HCT116 (cell line): ENCODE measurements around the gene KIFC3. TPM values are rescaled to one million over a fixed set of nuclear protein-coding genes. Genes with fewer than 3 reads are reported as not detected.

Experiments
- ATAC-seq: fragments of 200-7000 bp; cut with Tn5 transposase; 2 replicates; pipeline ENCODE4 v1.9.1; 2020; ENCODE audit warnings: mild to moderate bottlenecking, moderate library complexity
- BruUV-seq: library from RNA; stranded (reverse); fragments of 400-500 nt; replicated peaks from 2 replicates; lab custom pipeline; 2021; lab: Mats Ljungman, UMichigan
- CTCF ChIA-PET: fragments of 300-600 bp; sonication (Branson Sonifier 250); formaldehyde crosslinking; loops from one replicate; lab custom pipeline; 2021; ENCODE audit warnings: antibody characterized with exemption; lab: Charles Lee
- POLR2A ChIA-PET: fragments of 300-600, 350-600 bp; sonication (Branson Sonifier 250); formaldehyde crosslinking; loops from one replicate; lab custom pipeline; 2021; ENCODE audit warnings: antibody characterized with exemption; lab: Charles Lee
- RAD21 ChIA-PET, 2 experiments: fragments of 300-600 bp; sonication (Branson Sonifier 250); formaldehyde crosslinking; loops; one replicate each; lab custom pipeline; 2023; ENCODE audit warnings: low total read pairs in 2 of 2; ENCODE audit not compliant: uncharacterized antibody in 2 of 2, unreplicated experiment in 2 of 2, low non-redundant PET in 1 of 2; lab: Charles Lee
- DNase-seq: peaks from one replicate; pipeline ENCODE4 v3.0.0-alpha.2; 2010; ENCODE audit warnings: low read depth, low spot score
- H2AFZ ChIP-seq: fragments of 200-600 bp; shearing (Covaris generic), sonication (generic); 2 replicates; pipeline ENCODE4 v1.6.1; 2017; ENCODE audit warnings: low read depth, mixed run types, mixed read lengths, antibody characterized with exemption, low read length; ENCODE audit not compliant: poor library complexity, severe bottlenecking
- H3K27ac ChIP-seq: 2 replicates; pipeline ENCODE4 v1.5.1; 2012; ENCODE audit warnings: low read depth, low read length
- H3K27me3 ChIP-seq: fragments of 200-600 bp; sonication (generic); 2 replicates; pipeline ENCODE4 v1.6.1; 2016; ENCODE audit warnings: mixed run types, low read length, mixed read lengths; ENCODE audit not compliant: insufficient read depth
- H3K36me3 ChIP-seq, 2 experiments: fragments of 200-500 bp in 1 of 2; fragments of 200-600 bp in 1 of 2; sonication (Bioruptor generic) in 1 of 2; sonication (generic) in 1 of 2; 2 replicates each; pipeline versions ENCODE4 v1.5.1 to v1.6.1; 2014 to 2016; ENCODE audit warnings: low read length in 2 of 2, inconsistent platforms in 1 of 2, mixed read lengths in 1 of 2, mixed run types in 1 of 2; ENCODE audit not compliant: insufficient read depth in 2 of 2, control insufficient read depth in 1 of 2
- H3K4me1 ChIP-seq, 2 experiments: fragments of 200-600 bp in 1 of 2; sonication (generic) in 1 of 2; 2 replicates each; pipeline versions ENCODE4 v1.5.1 to v1.6.1; 2012 to 2017; ENCODE audit warnings: low read length in 2 of 2, inconsistent platforms in 1 of 2, mild to moderate bottlenecking in 1 of 2, mixed read lengths in 1 of 2, mixed run types in 1 of 2, moderate library complexity in 1 of 2; ENCODE audit not compliant: insufficient read depth in 2 of 2, control insufficient read depth in 1 of 2
- H3K4me2 ChIP-seq: fragments of 200-600 bp; sonication (generic); 2 replicates; pipeline ENCODE4 v1.6.1; 2017; ENCODE audit warnings: mixed run types, low read length, mixed read lengths
- H3K4me3 ChIP-seq, 2 experiments: fragments of 200-600 bp in 1 of 2; sonication (generic) in 1 of 2; replicated peaks in 1 of 2; 2 replicates each; pipeline ENCODE4 v1.5.1; 2011 to 2016; ENCODE audit warnings: low read length in 2 of 2, control low read depth in 1 of 2, low read depth in 1 of 2, mild to moderate bottlenecking in 1 of 2, mixed read lengths in 1 of 2, mixed run types in 1 of 2
- H3K79me2 ChIP-seq: fragments of 200-600 bp; sonication (generic); 2 replicates; pipeline ENCODE4 v1.6.1; 2017; ENCODE audit warnings: mild to moderate bottlenecking, mixed run types, low read length, moderate library complexity, mixed read lengths; ENCODE audit not compliant: insufficient read depth
- H3K9ac ChIP-seq: fragments of 200-600 bp; sonication (generic); 2 replicates; pipeline ENCODE4 v1.6.1; 2016; ENCODE audit warnings: low read length, mixed read lengths
- H3K9me2 ChIP-seq: fragments of 200-600 bp; sonication (generic), shearing (Covaris generic); 2 replicates; pipeline ENCODE4 v1.6.1; 2017; ENCODE audit warnings: mixed run types, mild to moderate bottlenecking, moderate library complexity; ENCODE audit not compliant: insufficient read depth
- H3K9me3 ChIP-seq, 2 experiments: fragments of 200-500 bp in 1 of 2; fragments of 200-600 bp in 1 of 2; sonication (Bioruptor generic) in 1 of 2; sonication (generic) in 1 of 2; 2 replicates each; pipeline ENCODE4 v1.6.1; 2014 to 2017; ENCODE audit warnings: low read length in 2 of 2, mixed read lengths in 2 of 2, inconsistent platforms in 1 of 2, low read depth in 1 of 2, mild to moderate bottlenecking in 1 of 2, mixed run types in 1 of 2, moderate library complexity in 1 of 2; ENCODE audit not compliant: control insufficient read depth in 1 of 2, insufficient read depth in 1 of 2
- H4K20me1 ChIP-seq: fragments of 200-600 bp; sonication (generic), shearing (Covaris generic); 2 replicates; pipeline ENCODE4 v1.6.1; 2017; ENCODE audit warnings: mixed run types, mild to moderate bottlenecking, moderate library complexity; ENCODE audit not compliant: insufficient read depth
- CBX3 ChIP-seq: IDR thresholded peaks from 2 replicates; pipeline ENCODE4 v1.6.1; 2012; ENCODE audit warnings: low read depth
- CEBPB ChIP-seq: IDR thresholded peaks from 2 replicates; pipeline ENCODE4 v1.6.1; 2012; ENCODE audit warnings: low read depth
- EGR1 ChIP-seq: IDR thresholded peaks from 2 replicates; pipeline ENCODE4 v1.6.1; 2012; ENCODE audit warnings: low read depth
- ELF1 ChIP-seq: IDR thresholded peaks from 2 replicates; pipeline ENCODE4 v1.6.1; 2012; ENCODE audit warnings: low read depth, borderline replicate concordance
- EZH2 ChIP-seq: fragments of 200-600 bp; sonication (generic); IDR thresholded peaks from 2 replicates; pipeline ENCODE4 v1.6.1; 2017; ENCODE audit warnings: antibody characterized with exemption, mixed run types
- EZH2phosphoT487 ChIP-seq: fragments of 200-600 bp; IDR thresholded peaks from 2 replicates; pipeline ENCODE4 v1.6.1; 2018; ENCODE audit warnings: antibody characterized with exemption, borderline replicate concordance
- FOSL1 ChIP-seq: IDR thresholded peaks from 2 replicates; pipeline ENCODE4 v1.6.1; 2012; ENCODE audit warnings: low read depth
- JUND ChIP-seq: IDR thresholded peaks from 2 replicates; pipeline ENCODE4 v1.6.1; 2012
- MAX ChIP-seq: IDR thresholded peaks from 2 replicates; pipeline ENCODE4 v1.6.1; 2012
- POLR2A ChIP-seq: IDR thresholded peaks from 2 replicates; pipeline ENCODE4 v1.7.0; 2011; ENCODE audit warnings: borderline replicate concordance; ENCODE audit not compliant: insufficient read depth, insufficient read length; ENCODE audit errors: extremely low read depth
- POLR2AphosphoS5 ChIP-seq: IDR thresholded peaks from 2 replicates; pipeline ENCODE4 v1.6.1; 2011; ENCODE audit warnings: mild to moderate bottlenecking, low read depth, low read length, moderate library complexity
- REST ChIP-seq: IDR thresholded peaks from 2 replicates; pipeline ENCODE4 v1.6.1; 2012; ENCODE audit warnings: low read depth
- SIN3A ChIP-seq: IDR thresholded peaks from 2 replicates; pipeline ENCODE4 v1.6.1; 2012; ENCODE audit warnings: low read depth
- SRF ChIP-seq: IDR thresholded peaks from 2 replicates; pipeline ENCODE4 v1.6.1; 2012; ENCODE audit warnings: low read depth
- ZBTB33 ChIP-seq: IDR thresholded peaks from 2 replicates; pipeline ENCODE4 v1.6.1; 2011; ENCODE audit warnings: mild to moderate bottlenecking, low read length, moderate library complexity; ENCODE audit not compliant: insufficient replicate concordance; ENCODE audit errors: extremely low read depth
- ZFX ChIP-seq: fragments of 450-650 bp; IDR thresholded peaks from 2 replicates; pipeline ENCODE4 v1.6.1; 2017
- ZNF274 ChIP-seq: fragments of 200-500 bp; sonication (Bioruptor generic); IDR thresholded peaks from 2 replicates; pipeline ENCODE4 v1.6.1; 2014; ENCODE audit warnings: mild to moderate bottlenecking, low read depth, low read length, inconsistent platforms
- intact Hi-C: fragments of 100-400 bp; cut with micrococcal nuclease; formaldehyde crosslinking; loops from 2 replicates; pipeline ENCODE4 v1.10.0; 2022
- total RNA-seq: library from RNA; stranded (reverse); gene quantifications from one replicate; pipeline ENCODE4 v1.2.1, GENCODE V29; 2021; ENCODE audit not compliant: unreplicated experiment
- TF ChIP-seq, protein P1 (sequence below), 3 experiments: fragments of 200-600 bp in 1 of 3; sonication (generic) in 1 of 3; IDR thresholded peaks in 2 of 3; conservative IDR thresholded peaks in 1 of 3; 2 replicates each; pipeline ENCODE4 v1.5.1; 2012 to 2017; ENCODE audit warnings: low read depth in 2 of 3, low read length in 2 of 3, antibody characterized with exemption in 1 of 3, borderline replicate concordance in 1 of 3, control low read depth in 1 of 3, mild to moderate bottlenecking in 1 of 3, mixed read lengths in 1 of 3, mixed run types in 1 of 3, moderate library complexity in 1 of 3; ENCODE audit not compliant: insufficient read depth in 1 of 3
- TF ChIP-seq, protein P2 (sequence below): IDR thresholded peaks from 2 replicates; pipeline ENCODE4 v1.6.1; 2012

The KIFC3 gene
- total RNA-seq, 1 experiment from 2014 or later, result 31.9 TPM

DNA sequence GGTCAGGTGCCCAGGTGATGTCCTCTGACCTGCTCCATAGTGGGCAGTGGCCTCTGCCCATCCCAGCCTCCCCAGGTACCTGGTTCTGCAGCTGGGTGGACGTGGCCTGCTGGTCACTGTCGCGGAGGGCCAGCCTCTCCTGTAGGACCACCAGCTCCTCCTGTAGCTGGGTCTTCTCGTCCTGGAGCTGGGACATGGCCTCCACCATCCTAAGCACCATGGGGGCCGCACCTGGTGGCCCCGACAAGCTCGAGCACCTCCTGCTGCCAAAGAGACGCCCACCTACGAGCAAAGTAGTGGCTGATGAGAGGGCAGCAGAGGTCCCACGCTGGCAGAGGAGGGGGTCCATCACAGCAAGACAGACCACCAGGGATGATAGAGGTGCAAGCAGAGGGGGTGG, 16.9 kb downstream of the KIFC3 start (continued):
- TF ChIP-seq ZBTB33, result no peak
- TF ChIP-seq MAX, result no peak
- TF ChIP-seq EZH2phosphoT487, result no peak
- TF ChIP-seq, protein P1, sequence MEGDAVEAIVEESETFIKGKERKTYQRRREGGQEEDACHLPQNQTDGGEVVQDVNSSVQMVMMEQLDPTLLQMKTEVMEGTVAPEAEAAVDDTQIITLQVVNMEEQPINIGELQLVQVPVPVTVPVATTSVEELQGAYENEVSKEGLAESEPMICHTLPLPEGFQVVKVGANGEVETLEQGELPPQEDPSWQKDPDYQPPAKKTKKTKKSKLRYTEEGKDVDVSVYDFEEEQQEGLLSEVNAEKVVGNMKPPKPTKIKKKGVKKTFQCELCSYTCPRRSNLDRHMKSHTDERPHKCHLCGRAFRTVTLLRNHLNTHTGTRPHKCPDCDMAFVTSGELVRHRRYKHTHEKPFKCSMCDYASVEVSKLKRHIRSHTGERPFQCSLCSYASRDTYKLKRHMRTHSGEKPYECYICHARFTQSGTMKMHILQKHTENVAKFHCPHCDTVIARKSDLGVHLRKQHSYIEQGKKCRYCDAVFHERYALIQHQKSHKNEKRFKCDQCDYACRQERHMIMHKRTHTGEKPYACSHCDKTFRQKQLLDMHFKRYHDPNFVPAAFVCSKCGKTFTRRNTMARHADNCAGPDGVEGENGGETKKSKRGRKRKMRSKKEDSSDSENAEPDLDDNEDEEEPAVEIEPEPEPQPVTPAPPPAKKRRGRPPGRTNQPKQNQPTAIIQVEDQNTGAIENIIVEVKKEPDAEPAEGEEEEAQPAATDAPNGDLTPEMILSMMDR (IDR thresholded peaks at IDR 0.05 in 2 of 3, conservative IDR thresholded peaks at IDR 0.05 in 1 of 3; ENCODE audit: borderline replicate concordance in 1 of 3, insufficient read depth in 1 of 3, low read depth in 2 of 3, low read length in 2 of 3), result no peak
- no peak for TF ChIP-seq SIN3A
- TF ChIP-seq ZNF274, result no peak
- no peak for TF ChIP-seq FOSL1
- no peak for TF ChIP-seq POLR2AphosphoS5
- no peak for TF ChIP-seq CBX3
- TF ChIP-seq CEBPB, result no peak
- no peak for TF ChIP-seq JUND

- Histone ChIP-seq H3K27ac (no peak overlapping the region), H3K36me3 (no peaks in the 10 kb centered on the region), H3K79me2 (no peaks in the 10 kb centered on the region), H3K27me3 (no peaks in the 10 kb centered on the region), H3K9me2 (no peaks in the 10 kb centered on the region), H3K9ac (no peak overlapping the region), H4K20me1 (no peaks in the 10 kb centered on the region), H3K4me3 (no peak overlapping the region), H2AFZ (no peak overlapping the region), H3K4me1 (peaks cover 8 to 20% of the 10 kb centered on the region in 2 experiments; a peak in 3 of 4 replicates), H3K4me2 (no peak overlapping the region), H3K9me3 (no peaks in the 10 kb centered on the region)
- ChIA-PET CTCF (no interaction called here), RAD21 (no interaction called here), POLR2A (no interaction called here)
- BruUV-seq, result no TSS peak
- no peak for DNase-seq
- ATAC-seq, result no peak
- intact Hi-C loops, result no loop called here
- TF ChIP-seq ZFX (no peak), EZH2phosphoT487 (no peak), SRF (no peak), POLR2A (no peak), REST (no peak), ELF1 (no peak), ZNF274 (no peak), EGR1 (no peak), EZH2 (no peak), CEBPB (no peak), POLR2AphosphoS5 (no peak), SIN3A (no peak)
- TF ChIP-seq, protein P2, sequence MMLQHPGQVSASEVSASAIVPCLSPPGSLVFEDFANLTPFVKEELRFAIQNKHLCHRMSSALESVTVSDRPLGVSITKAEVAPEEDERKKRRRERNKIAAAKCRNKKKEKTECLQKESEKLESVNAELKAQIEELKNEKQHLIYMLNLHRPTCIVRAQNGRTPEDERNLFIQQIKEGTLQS, result no peak
Observed at GRCh38 chr16:57784334-57784733, 18.0 kb downstream of the KIFC3 start.
